ENCODE results near the gene POC5. TPM values are rescaled to one million over a fixed set of nuclear protein-coding genes. Genes with fewer than 3 reads are reported as not detected.
A peak's percentile ranks its signal among the peaks of the same experiment; 100 is the strongest.

POC5 gene
- total and polyA plus RNA-seq, 2 of the 13 experiments (the other 11 are each of a cell fraction or from before 2014, with no cell fraction given), result 6.9 to 9.3 TPM

DNA sequence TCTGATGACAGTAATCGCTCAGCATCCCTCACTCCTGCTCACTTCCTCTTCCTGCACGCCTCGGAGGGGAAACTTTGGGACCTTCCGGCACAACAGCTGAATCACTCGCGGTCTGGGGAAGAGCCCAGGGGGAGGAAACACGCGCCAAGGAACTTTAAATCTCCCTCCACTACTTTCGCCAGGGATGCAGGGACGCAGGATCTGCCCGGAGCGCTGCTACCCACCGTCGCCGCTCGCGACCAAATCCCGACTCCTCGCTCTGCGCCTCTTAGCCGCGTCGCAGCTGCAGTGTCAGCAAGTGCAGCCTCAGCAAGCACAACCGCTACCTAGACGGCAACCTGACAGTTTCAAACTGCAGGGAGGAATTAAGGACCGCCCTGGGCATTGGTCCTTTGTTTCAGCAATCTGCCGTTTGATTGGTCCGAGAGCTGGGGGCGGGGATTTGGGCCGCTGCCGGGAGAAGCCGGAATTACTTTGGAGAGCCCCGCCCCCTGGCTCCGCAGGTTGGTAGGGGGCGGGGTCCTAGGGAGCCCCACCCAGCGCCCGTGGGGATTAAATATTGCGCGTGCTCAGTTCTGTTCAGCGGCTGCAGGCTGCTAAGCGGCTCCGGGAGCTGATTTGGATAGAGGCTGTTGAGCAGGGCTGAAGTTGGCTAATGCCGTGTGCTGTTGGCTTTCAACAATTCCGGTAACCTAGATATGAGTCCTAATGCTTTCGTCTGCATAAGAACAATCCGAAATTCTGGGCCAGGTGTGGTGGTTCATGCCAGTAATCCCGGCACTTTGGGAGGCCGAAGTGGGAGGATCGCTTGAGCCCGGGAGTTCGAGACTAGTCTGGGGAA, at the start of gene POC5 (continued):
- peak; percentile 79 for TF ChIP-seq SP5 (CRISPR knock-in tag; IDR thresholded peaks at IDR 0.05; ENCODE audit: borderline replicate concordance, low read depth)
- no peak for TF ChIP-seq HNF4A (CRISPR knock-in tag; IDR thresholded peaks at IDR 0.05)
- no peak for TF ChIP-seq SP2 (CRISPR knock-in tag; IDR thresholded peaks at IDR 0.05)
- TF ChIP-seq, protein P1, sequence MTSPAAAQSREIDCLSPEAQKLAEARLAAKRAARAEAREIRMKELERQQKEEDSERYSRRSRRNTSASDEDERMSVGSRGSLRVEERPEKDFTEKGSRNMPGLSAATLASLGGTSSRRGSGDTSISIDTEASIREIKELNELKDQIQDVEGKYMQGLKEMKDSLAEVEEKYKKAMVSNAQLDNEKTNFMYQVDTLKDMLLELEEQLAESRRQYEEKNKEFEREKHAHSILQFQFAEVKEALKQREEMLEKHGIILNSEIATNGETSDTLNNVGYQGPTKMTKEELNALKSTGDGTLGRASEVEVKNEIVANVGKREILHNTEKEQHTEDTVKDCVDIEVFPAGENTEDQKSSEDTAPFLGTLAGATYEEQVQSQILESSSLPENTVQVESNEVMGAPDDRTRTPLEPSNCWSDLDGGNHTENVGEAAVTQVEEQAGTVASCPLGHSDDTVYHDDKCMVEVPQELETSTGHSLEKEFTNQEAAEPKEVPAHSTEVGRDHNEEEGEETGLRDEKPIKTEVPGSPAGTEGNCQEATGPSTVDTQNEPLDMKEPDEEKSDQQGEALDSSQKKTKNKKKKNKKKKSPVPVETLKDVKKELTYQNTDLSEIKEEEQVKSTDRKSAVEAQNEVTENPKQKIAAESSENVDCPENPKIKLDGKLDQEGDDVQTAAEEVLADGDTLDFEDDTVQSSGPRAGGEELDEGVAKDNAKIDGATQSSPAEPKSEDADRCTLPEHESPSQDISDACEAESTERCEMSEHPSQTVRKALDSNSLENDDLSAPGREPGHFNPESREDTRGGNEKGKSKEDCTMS (CRISPR knock-in tag; conservative IDR thresholded peaks at IDR 0.05), result no peak; the same call in 1 of the 2 replicates
- no peak for TF ChIP-seq TCF12 (IDR thresholded peaks at IDR 0.05)
- 0 out of 2 replicates have a peak, but pooled peaks have one; percentile 33 for TF ChIP-seq TCF12 (CRISPR knock-in tag; IDR thresholded peaks at IDR 0.05)
- TF ChIP-seq, protein P2, sequence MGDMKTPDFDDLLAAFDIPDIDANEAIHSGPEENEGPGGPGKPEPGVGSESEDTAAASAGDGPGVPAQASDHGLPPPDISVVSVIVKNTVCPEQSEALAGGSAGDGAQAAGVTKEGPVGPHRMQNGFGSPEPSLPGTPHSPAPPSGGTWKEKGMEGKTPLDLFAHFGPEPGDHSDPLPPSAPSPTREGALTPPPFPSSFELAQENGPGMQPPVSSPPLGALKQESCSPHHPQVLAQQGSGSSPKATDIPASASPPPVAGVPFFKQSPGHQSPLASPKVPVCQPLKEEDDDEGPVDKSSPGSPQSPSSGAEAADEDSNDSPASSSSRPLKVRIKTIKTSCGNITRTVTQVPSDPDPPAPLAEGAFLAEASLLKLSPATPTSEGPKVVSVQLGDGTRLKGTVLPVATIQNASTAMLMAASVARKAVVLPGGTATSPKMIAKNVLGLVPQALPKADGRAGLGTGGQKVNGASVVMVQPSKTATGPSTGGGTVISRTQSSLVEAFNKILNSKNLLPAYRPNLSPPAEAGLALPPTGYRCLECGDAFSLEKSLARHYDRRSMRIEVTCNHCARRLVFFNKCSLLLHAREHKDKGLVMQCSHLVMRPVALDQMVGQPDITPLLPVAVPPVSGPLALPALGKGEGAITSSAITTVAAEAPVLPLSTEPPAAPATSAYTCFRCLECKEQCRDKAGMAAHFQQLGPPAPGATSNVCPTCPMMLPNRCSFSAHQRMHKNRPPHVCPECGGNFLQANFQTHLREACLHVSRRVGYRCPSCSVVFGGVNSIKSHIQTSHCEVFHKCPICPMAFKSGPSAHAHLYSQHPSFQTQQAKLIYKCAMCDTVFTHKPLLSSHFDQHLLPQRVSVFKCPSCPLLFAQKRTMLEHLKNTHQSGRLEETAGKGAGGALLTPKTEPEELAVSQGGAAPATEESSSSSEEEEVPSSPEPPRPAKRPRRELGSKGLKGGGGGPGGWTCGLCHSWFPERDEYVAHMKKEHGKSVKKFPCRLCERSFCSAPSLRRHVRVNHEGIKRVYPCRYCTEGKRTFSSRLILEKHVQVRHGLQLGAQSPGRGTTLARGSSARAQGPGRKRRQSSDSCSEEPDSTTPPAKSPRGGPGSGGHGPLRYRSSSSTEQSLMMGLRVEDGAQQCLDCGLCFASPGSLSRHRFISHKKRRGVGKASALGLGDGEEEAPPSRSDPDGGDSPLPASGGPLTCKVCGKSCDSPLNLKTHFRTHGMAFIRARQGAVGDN (CRISPR knock-in tag; IDR thresholded peaks at IDR 0.05), result peak; percentile 87
- TF ChIP-seq ZFP41 (CRISPR knock-in tag; IDR thresholded peaks at IDR 0.05; ENCODE audit: borderline replicate concordance), result no peak
- TF ChIP-seq AGO1 (IDR thresholded peaks at IDR 0.05; ENCODE audit: low read depth, low read length, poor library complexity, severe bottlenecking), result no peak
- TF ChIP-seq SIX4 (CRISPR knock-in tag; IDR thresholded peaks at IDR 0.05), result no peak
- TF ChIP-seq, protein P3, sequence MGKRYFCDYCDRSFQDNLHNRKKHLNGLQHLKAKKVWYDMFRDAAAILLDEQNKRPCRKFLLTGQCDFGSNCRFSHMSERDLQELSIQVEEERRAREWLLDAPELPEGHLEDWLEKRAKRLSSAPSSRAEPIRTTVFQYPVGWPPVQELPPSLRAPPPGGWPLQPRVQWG (CRISPR knock-in tag; IDR thresholded peaks at IDR 0.05; ENCODE audit: borderline replicate concordance, low read depth), result no peak
- no peak for TF ChIP-seq HNRNPUL1 (IDR thresholded peaks at IDR 0.05; ENCODE audit: low read depth, low read length)
- TF ChIP-seq PRPF4 (IDR thresholded peaks at IDR 0.05; ENCODE audit: low read depth, low read length, poor library complexity, severe bottlenecking), result no peak
- TF ChIP-seq PHB2 (IDR thresholded peaks at IDR 0.05; ENCODE audit: partially characterized antibody), result no peak
- TF ChIP-seq SALL1 (CRISPR knock-in tag; IDR thresholded peaks at IDR 0.05), result peak; percentile 60; the same call in 1 of the 2 replicates
- TF ChIP-seq, protein P4, sequence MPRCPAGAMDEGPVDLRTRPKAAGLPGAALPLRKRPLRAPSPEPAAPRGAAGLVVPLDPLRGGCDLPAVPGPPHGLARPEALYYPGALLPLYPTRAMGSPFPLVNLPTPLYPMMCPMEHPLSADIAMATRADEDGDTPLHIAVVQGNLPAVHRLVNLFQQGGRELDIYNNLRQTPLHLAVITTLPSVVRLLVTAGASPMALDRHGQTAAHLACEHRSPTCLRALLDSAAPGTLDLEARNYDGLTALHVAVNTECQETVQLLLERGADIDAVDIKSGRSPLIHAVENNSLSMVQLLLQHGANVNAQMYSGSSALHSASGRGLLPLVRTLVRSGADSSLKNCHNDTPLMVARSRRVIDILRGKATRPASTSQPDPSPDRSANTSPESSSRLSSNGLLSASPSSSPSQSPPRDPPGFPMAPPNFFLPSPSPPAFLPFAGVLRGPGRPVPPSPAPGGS (CRISPR knock-in tag; IDR thresholded peaks at IDR 0.05), result no peak
- TF ChIP-seq ZNF138 (CRISPR knock-in tag; IDR thresholded peaks at IDR 0.05; ENCODE audit: low read depth), result no peak
- peak; percentile 56; the same call in 1 of the 2 replicates for TF ChIP-seq CHD2 (IDR thresholded peaks at IDR 0.05; ENCODE audit: low read depth, low read length)
- TF ChIP-seq ZNF790 (CRISPR knock-in tag; IDR thresholded peaks at IDR 0.05; ENCODE audit: borderline replicate concordance), result no peak
- TF ChIP-seq NCOA5 (CRISPR knock-in tag; IDR thresholded peaks at IDR 0.05), result no peak
- TF ChIP-seq CCAR2 (optimal IDR thresholded peaks at IDR 0.05; ENCODE audit: low read depth, low read length), result no peak
- TF ChIP-seq POLR2A (IDR thresholded peaks at IDR 0.05; ENCODE audit: insufficient read depth in 1 of 2, low read depth in 2 of 2, low read length in 2 of 2), result peak; percentile 88 to 95
